Right cardiac atrium (tissue), 5 donors: ENCODE results near the gene CPXM2. TPM values are rescaled to one million over a fixed set of nuclear protein-coding genes. Genes with fewer than 3 reads are reported as not detected.

Experiments used
- ATAC-seq, 2 donors: fragments of 200-7000 bp; cut with Tn5 transposase; one replicate each; pipeline versions ENCODE4 v1.8.0 to v1.9.1; 2020; ENCODE audit warnings: moderate library complexity in 2 of 2, mild to moderate bottlenecking in 1 of 2
- DNase-seq, 3 donors: peaks; one replicate each; pipeline ENCODE4 v3.0.0-alpha.2; 2020
- H3K27ac ChIP-seq: one replicate; pipeline ENCODE4 v1.5.1; 2013; ENCODE audit warnings: mild to moderate bottlenecking, low read length, control low read depth, moderate library complexity
- H3K27me3 ChIP-seq: one replicate; pipeline ENCODE4 v1.6.1; 2013; ENCODE audit not compliant: control insufficient read depth, insufficient read depth
- H3K4me1 ChIP-seq: one replicate; pipeline ENCODE4 v1.6.1; 2013; ENCODE audit warnings: low read length; ENCODE audit not compliant: control insufficient read depth, insufficient read depth
- H3K4me3 ChIP-seq: one replicate; pipeline ENCODE4 v1.5.1; 2013; ENCODE audit warnings: low read length, control low read depth
- H3K9me3 ChIP-seq: one replicate; pipeline ENCODE4 v1.6.1; 2013; ENCODE audit warnings: low read length; ENCODE audit not compliant: control insufficient read depth
- WGBS: extraction: QIAGEN DNeasy Blood & Tissue Kit; methylation state at CpG from one replicate; pipeline ENCODE4 v1.1.7; 2013; 5-methylcytosine and 5-hydroxymethylcytosine counted together
- intact Hi-C, 4 donors: fragments of 100-400 bp; cut with DNase I; formaldehyde crosslinking; loops; one replicate each; pipeline versions ENCODE4 v1.11.0 to v1.14.0; 2022 to 2023
- polyA plus RNA-seq: library from polyadenylated mRNA; stranded (reverse); fragments of 200-250 nt; gene quantifications from one replicate; pipeline ENCODE4 v1.2.3, GENCODE V29; 2013
- total RNA-seq, 4 donors: library from RNA; stranded (reverse); fragmentation: NEBNext Ultra II Directional; extraction: Animal tissue kit (Norgen Biotek cat#: 25700); gene quantifications; one replicate each; pipeline ENCODE4 v1.2.1, GENCODE V29; 2021
- donor health status: healthy with polysubstance abuse.
- donor health status: DM: no; HTN: yes; CAD: no.
- donor health status: DM: no; HTN: no; CAD: no.
- donor health status: DM: no; HTN: yes; CAD: no; lungs with severe emphysema.
- donor health status: DM: yes; HTN: yes; CAD: no.

The CPXM2 gene
- total and polyA plus RNA-seq, 5 donors: 2.1 to 12.8 (median 6.7) TPM

- Histone ChIP-seq H3K27ac (no peak overlapping the region), H3K9me3 (no peaks in the 10 kb centered on the region), H3K4me3 (no peak overlapping the region), H3K27me3 (no peaks in the 10 kb centered on the region), H3K4me1 (no peaks in the 10 kb centered on the region)
- 52% methylated on average over 8 of the region's 8 CpGs for WGBS
- DNase-seq: no peak
- intact Hi-C loops: no loop called here
- no peak for ATAC-seq
Observed at GRCh38 chr10:123781956-123782500, 109.6 kb downstream of the CPXM2 start.

GRCh38 chr10:123781324-123781900, 110.2 kb downstream of the CPXM2 start:
- Histone ChIP-seq H3K9me3 (no peaks in the 10 kb centered on the region), H3K27me3 (no peaks in the 10 kb centered on the region), H3K4me3 (no peak overlapping the region), H3K27ac (no peak overlapping the region), H3K4me1 (no peaks in the 10 kb centered on the region)
- ATAC-seq (no peak), DNase-seq (no peak)
- intact Hi-C loops: no loop called here
- WGBS: 83% methylated on average over 9 of the region's 9 CpGs

GRCh38 chr10:123778719-123779517, 112.7 kb downstream of the CPXM2 start:
- no peak overlapping the region for H3K27ac ChIP-seq
- H3K9me3 ChIP-seq: no peaks in the 10 kb centered on the region
- DNase-seq: no peak
- H3K27me3 ChIP-seq: no peaks in the 10 kb centered on the region
- no peak for ATAC-seq
- no peak overlapping the region for H3K4me3 ChIP-seq
- intact Hi-C loops: no loop called here
- H3K4me1 ChIP-seq: no peaks in the 10 kb centered on the region
- WGBS: 63% methylated on average over 7 of the region's 7 CpGs

- Histone ChIP-seq H3K9me3 (no peaks in the 10 kb centered on the region), H3K4me3 (no peak overlapping the region), H3K27me3 (no peaks in the 10 kb centered on the region), H3K27ac (no peak overlapping the region), H3K4me1 (no peaks in the 10 kb centered on the region)
- DNase-seq (no peak), ATAC-seq (no peak)
- intact Hi-C loops: no loop called here
- WGBS: 54% methylated on average over 3 of the region's 3 CpGs
Observed at GRCh38 chr10:123777881-123778280, 113.7 kb downstream of the CPXM2 start.

GRCh38 chr10:123774132-123774742, 117.4 kb downstream of the CPXM2 start:
- H3K27me3 ChIP-seq: no peaks in the 10 kb centered on the region
- no peaks in the 10 kb centered on the region for H3K9me3 ChIP-seq
- H3K27ac ChIP-seq: no peak overlapping the region
- no peak overlapping the region for H3K4me3 ChIP-seq
- H3K4me1 ChIP-seq: no peaks in the 10 kb centered on the region
- ATAC-seq (no peak), DNase-seq (no peak)
- 83% methylated on average over 11 of the region's 11 CpGs for WGBS
- intact Hi-C loops: no loop called here

GRCh38 chr10:123772645-123773508, 118.7 kb downstream of the CPXM2 start:
- DNase-seq (no peak), ATAC-seq (no peak)
- no peak overlapping the region for H3K4me3 ChIP-seq
- H3K4me1 ChIP-seq: no peaks in the 10 kb centered on the region
- 55% methylated on average over 3 of the region's 3 CpGs for WGBS
- no peaks in the 10 kb centered on the region for H3K27me3 ChIP-seq
- H3K27ac ChIP-seq: no peak overlapping the region
- intact Hi-C loops: no loop called here
- no peaks in the 10 kb centered on the region for H3K9me3 ChIP-seq

GRCh38 chr10:123771877-123772644, 119.5 kb downstream of the CPXM2 start:
- intact Hi-C loops: no loop called here
- H3K4me1 ChIP-seq: no peaks in the 10 kb centered on the region
- 72% methylated on average over 4 of the region's 4 CpGs for WGBS
- no peaks in the 10 kb centered on the region for H3K27me3 ChIP-seq
- no peak overlapping the region for H3K27ac ChIP-seq
- no peak for DNase-seq
- H3K9me3 ChIP-seq: no peaks in the 10 kb centered on the region
- H3K4me3 ChIP-seq: no peak overlapping the region
- ATAC-seq: no peak

GRCh38 chr10:123769647-123770046, 122.0 kb downstream of the CPXM2 start:
- WGBS: 45% methylated on average over 4 of the region's 4 CpGs
- Histone ChIP-seq H3K4me1 (no peaks in the 10 kb centered on the region), H3K27ac (no peak overlapping the region), H3K9me3 (no peaks in the 10 kb centered on the region), H3K4me3 (no peak overlapping the region), H3K27me3 (no peaks in the 10 kb centered on the region)
- DNase-seq (no peak), ATAC-seq (no peak)
- intact Hi-C loops: no loop called here

- DNase-seq (no peak), ATAC-seq (no peak)
- Histone ChIP-seq H3K4me1 (no peaks in the 10 kb centered on the region), H3K4me3 (no peak overlapping the region), H3K9me3 (no peaks in the 10 kb centered on the region), H3K27me3 (no peaks in the 10 kb centered on the region), H3K27ac (no peak overlapping the region)
- WGBS: 74% methylated on average over 8 of the region's 8 CpGs
- intact Hi-C loops: no loop called here
Observed at GRCh38 chr10:123766761-123767160, 124.8 kb downstream of the CPXM2 start.

GRCh38 chr10:123766012-123766411, 125.6 kb downstream of the CPXM2 start:
- WGBS: 60% methylated on average over 3 of the region's 3 CpGs
- DNase-seq (no peak), ATAC-seq (no peak)
- Histone ChIP-seq H3K4me3 (no peak overlapping the region), H3K9me3 (no peaks in the 10 kb centered on the region), H3K4me1 (no peaks in the 10 kb centered on the region), H3K27ac (no peak overlapping the region), H3K27me3 (no peaks in the 10 kb centered on the region)
- intact Hi-C loops: no loop called here
